ENCODE data around the gene UNC93A. TPM values are rescaled to one million over a fixed set of nuclear protein-coding genes. Genes with fewer than 3 reads are reported as not detected.

UNC93A gene
- total RNA-seq, 1 experiment from 2014 or later = not detected

GRCh38 chr6:167337675-167338449 is 46.7 kb downstream of the UNC93A start:
- no peak overlapping the region for H3K9ac ChIP-seq (ENCODE audit: low read length)
- intact Hi-C loops (cut with micrococcal nuclease) = no loop called here
- H2AFZ ChIP-seq (ENCODE audit: low read depth, low read length, poor library complexity, severe bottlenecking) = no peak overlapping the region
- peaks cover 9% of the 10 kb centered on the region; the same call in 1 of the 2 replicates for H3K27me3 ChIP-seq (ENCODE audit: insufficient read depth, low read length)
- no peaks in the 10 kb centered on the region for H3K4me1 ChIP-seq (ENCODE audit: control insufficient read depth in 1 of 2, insufficient read depth in 2 of 2, low read length in 2 of 2)
- no peaks in the 10 kb centered on the region for H3K9me2 ChIP-seq (ENCODE audit: insufficient read depth)
- ATAC-seq (no peak), DNase-seq (ENCODE audit: low read depth, low spot score) (no peak)
- no peak for TF ChIP-seq CTCF (IDR thresholded peaks at IDR 0.05 in 2 of 3, conservative IDR thresholded peaks at IDR 0.05 in 1 of 3; ENCODE audit: borderline replicate concordance in 1 of 3, insufficient read depth in 1 of 3, low read depth in 2 of 3, low read length in 2 of 3)
- TF ChIP-seq REST (IDR thresholded peaks at IDR 0.05; ENCODE audit: low read depth) = no peak
- no peak for TF ChIP-seq ZBTB33 (IDR thresholded peaks at IDR 0.05; ENCODE audit: extremely low read depth, insufficient replicate concordance, low read length)
- no peak for TF ChIP-seq TCF7L2 (IDR thresholded peaks at IDR 0.05; ENCODE audit: borderline replicate concordance, extremely low read depth, insufficient read depth, insufficient read length)
- TF ChIP-seq YY1 (IDR thresholded peaks at IDR 0.05; ENCODE audit: extremely low read depth, insufficient replicate concordance, low read depth, low read length) = no peak
- no peak for TF ChIP-seq CEBPB (IDR thresholded peaks at IDR 0.05; ENCODE audit: low read depth)
- TF ChIP-seq SP1 (IDR thresholded peaks at IDR 0.05; ENCODE audit: low read depth) = no peak
- TF ChIP-seq EGR1 (IDR thresholded peaks at IDR 0.05; ENCODE audit: low read depth) = no peak
- no peak for TF ChIP-seq POLR2AphosphoS5 (IDR thresholded peaks at IDR 0.05; ENCODE audit: low read depth, low read length)
- TF ChIP-seq POLR2A (IDR thresholded peaks at IDR 0.05; ENCODE audit: borderline replicate concordance, extremely low read depth, insufficient read depth, insufficient read length) = no peak
- TF ChIP-seq JUND (IDR thresholded peaks at IDR 0.05) = no peak
- no peak for TF ChIP-seq ZNF274 (IDR thresholded peaks at IDR 0.05; ENCODE audit: low read depth, low read length)
- no peak for TF ChIP-seq SRF (IDR thresholded peaks at IDR 0.05; ENCODE audit: low read depth)
- no peak for TF ChIP-seq ATF3 (IDR thresholded peaks at IDR 0.05)
- TF ChIP-seq RAD21 (IDR thresholded peaks at IDR 0.05; ENCODE audit: low read depth) = no peak
- TF ChIP-seq MAX (IDR thresholded peaks at IDR 0.05) = no peak
- no peak for TF ChIP-seq ELF1 (IDR thresholded peaks at IDR 0.05; ENCODE audit: borderline replicate concordance, low read depth)
- no peak for TF ChIP-seq ZFX (IDR thresholded peaks at IDR 0.05)
- TF ChIP-seq FOSL1 (IDR thresholded peaks at IDR 0.05; ENCODE audit: low read depth) = no peak
- no peak for TF ChIP-seq EZH2phosphoT487 (IDR thresholded peaks at IDR 0.05; ENCODE audit: borderline replicate concordance)
- ChIA-PET RAD21 (ENCODE audit: low non-redundant PET in 1 of 2, low total read pairs in 2 of 2, uncharacterized antibody in 2 of 2, unreplicated experiment in 2 of 2) (no interaction called here), CTCF (no interaction called here), POLR2A (no interaction called here)
- no peaks in the 10 kb centered on the region for H3K9me3 ChIP-seq (ENCODE audit: control insufficient read depth in 1 of 2, insufficient read depth in 1 of 2, low read depth in 1 of 2, low read length in 2 of 2)
- no peaks in the 10 kb centered on the region for H3K36me3 ChIP-seq (ENCODE audit: control insufficient read depth in 1 of 2, insufficient read depth in 2 of 2, low read length in 2 of 2)
- no peak overlapping the region for H3K27ac ChIP-seq (ENCODE audit: low read depth, low read length)
- no peak overlapping the region for H3K4me3 ChIP-seq (replicated peaks in 1 of 2; ENCODE audit: low read depth in 1 of 2, low read length in 2 of 2)
- no peaks in the 10 kb centered on the region for H4K20me1 ChIP-seq (ENCODE audit: insufficient read depth)
- BruUV-seq (replicated peaks) = no TSS peak
- H3K4me2 ChIP-seq (ENCODE audit: low read length) = no peak overlapping the region
- no peaks in the 10 kb centered on the region for H3K79me2 ChIP-seq (ENCODE audit: insufficient read depth, low read length)

All from HCT116 (cell line).